CD4-positive, alpha-beta T cell treated with Interleukin-6 at 100 ng/mL for 8 hours (primary cell): ENCODE measurements around the gene TAF12.
"Not testable (repeated sequence)": the region's sequence is repeated elsewhere in the genome, so short reads cannot be mapped to it uniquely, and the experiment has no call there.

Source experiments
- DNase-seq: peaks from one replicate; pipeline ENCODE4 v3.0.0-alpha.2; 2020; ENCODE audit warnings: mixed read lengths, low spot score

Gene TAF12

GRCh38 chr1:28581531-28582247 is 61.2 kb downstream of the TAF12 start:
- DNase-seq = peak; percentile 94

- DNase-seq = peak; percentile 66
Measured at GRCh38 chr1:28580722-28581530, 61.9 kb downstream of the TAF12 start.

- DNase-seq = no peak
Measured at GRCh38 chr1:28579401-28579800, 63.5 kb downstream of the TAF12 start.

GRCh38 chr1:28578696-28579218 is 64.1 kb downstream of the TAF12 start:
- no peak for DNase-seq

GRCh38 chr1:28577738-28578536 is 64.9 kb downstream of the TAF12 start:
- no peak for DNase-seq

GRCh38 chr1:28577052-28577678 is 65.7 kb downstream of the TAF12 start:
- no peak for DNase-seq

GRCh38 chr1:28573564-28573963 is 69.3 kb downstream of the TAF12 start:
- DNase-seq = no peak

- not testable (repeated sequence) for DNase-seq
Measured at GRCh38 chr1:28572891-28573290, 70.0 kb downstream of the TAF12 start.

- no peak for DNase-seq
Measured at GRCh38 chr1:28571911-28572310, 71.0 kb downstream of the TAF12 start.

GRCh38 chr1:28566931-28567330 is 75.9 kb downstream of the TAF12 start:
- DNase-seq = no peak

- DNase-seq = no peak
Measured at GRCh38 chr1:28565726-28566125, 77.1 kb downstream of the TAF12 start.

- DNase-seq = no peak
Measured at GRCh38 chr1:28565040-28565439, 77.8 kb downstream of the TAF12 start.

GRCh38 chr1:28564310-28564709 is 78.6 kb downstream of the TAF12 start:
- no peak for DNase-seq

- DNase-seq = no peak
Measured at GRCh38 chr1:28560886-28561285, 82.0 kb downstream of the TAF12 start.
